HG03139 (cell line): ENCODE data around the gene DLGAP4.
"Not testable (repeated sequence)": the region's sequence is repeated elsewhere in the genome, so short reads cannot be mapped to it uniquely, and the experiment has no call there.

ENCODE experiments used
- ATAC-seq: cut with Tn5 transposase; IDR thresholded peaks from one replicate; pipeline ENCODE4 v1.9.1; 2021; ENCODE audit not compliant: unreplicated experiment

DLGAP4 gene

GRCh38 chr20:36471885-36472636 is 165.9 kb downstream of the DLGAP4 start:
- no peak for ATAC-seq

- no peak for ATAC-seq
Observed at GRCh38 chr20:36472637-36473090, 166.5 kb downstream of the DLGAP4 start.

GRCh38 chr20:36473164-36473563 is 167.0 kb downstream of the DLGAP4 start:
- no peak for ATAC-seq

GRCh38 chr20:36474563-36474962 is 168.4 kb downstream of the DLGAP4 start:
- ATAC-seq, result no peak

GRCh38 chr20:36475054-36475453 is 168.9 kb downstream of the DLGAP4 start:
- not testable (repeated sequence) for ATAC-seq

- ATAC-seq, result no peak
Observed at GRCh38 chr20:36477475-36477874, 171.3 kb downstream of the DLGAP4 start.

GRCh38 chr20:36478137-36478905 is 172.2 kb downstream of the DLGAP4 start:
- no peak for ATAC-seq

GRCh38 chr20:36479938-36480337 is 173.8 kb downstream of the DLGAP4 start:
- ATAC-seq, result no peak

GRCh38 chr20:36480456-36481048 is 174.4 kb downstream of the DLGAP4 start:
- ATAC-seq, result no peak

- no peak for ATAC-seq
Observed at GRCh38 chr20:36481380-36482043, 175.4 kb downstream of the DLGAP4 start.

GRCh38 chr20:36482044-36482473 is 175.9 kb downstream of the DLGAP4 start:
- no peak for ATAC-seq

- ATAC-seq, result no peak
Observed at GRCh38 chr20:36483209-36483918, 177.2 kb downstream of the DLGAP4 start.

- no peak for ATAC-seq
Observed at GRCh38 chr20:36483919-36484808, 178.0 kb downstream of the DLGAP4 start.

GRCh38 chr20:36485286-36485685 is 179.1 kb downstream of the DLGAP4 start:
- ATAC-seq, result no peak

- ATAC-seq, result no peak
Observed at GRCh38 chr20:36487069-36487468, 180.9 kb downstream of the DLGAP4 start.

GRCh38 chr20:36490191-36490590 is 184.1 kb downstream of the DLGAP4 start:
- ATAC-seq, result no peak

GRCh38 chr20:36491901-36492617 is 185.9 kb downstream of the DLGAP4 start:
- no peak for ATAC-seq

GRCh38 chr20:36493051-36493800 is 187.1 kb downstream of the DLGAP4 start:
- ATAC-seq, result no peak
